Activated CD8-positive, alpha-beta memory T cell treated with anti-CD3 and anti-CD28 coated beads, Interleukin-2, amount 50 U/mL, for 1 hour (primary cell): ENCODE data around the gene ZKSCAN8.

Source experiments
- DNase-seq: peaks from one replicate; pipeline ENCODE4 v3.0.0-alpha.2; 2020; ENCODE audit errors: extremely low read depth

ZKSCAN8 gene

DNA sequence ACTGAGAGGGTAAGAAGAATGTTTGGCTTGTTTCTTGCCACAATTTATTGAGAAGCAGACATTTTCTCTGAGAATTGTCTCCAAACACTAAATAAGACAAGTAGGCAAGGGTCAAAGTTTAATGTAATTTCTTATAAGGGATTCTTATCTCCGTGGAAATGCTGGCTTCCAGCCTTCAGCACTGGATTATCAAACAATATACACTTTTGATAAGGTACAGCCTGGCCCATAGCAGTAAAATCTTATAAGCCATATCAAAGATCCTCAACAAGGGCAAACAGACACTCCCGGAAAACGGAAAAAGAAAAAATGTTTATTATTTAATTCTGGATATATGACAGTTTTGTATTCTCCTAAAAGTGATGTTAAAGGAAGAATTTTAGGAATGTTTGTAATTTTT, 64.8 kb downstream of the ZKSCAN8 start:
- DNase-seq = no peak

- no peak for DNase-seq
Observed at GRCh38 chr6:28206928-28207509, 65.3 kb downstream of the ZKSCAN8 start.

DNA sequence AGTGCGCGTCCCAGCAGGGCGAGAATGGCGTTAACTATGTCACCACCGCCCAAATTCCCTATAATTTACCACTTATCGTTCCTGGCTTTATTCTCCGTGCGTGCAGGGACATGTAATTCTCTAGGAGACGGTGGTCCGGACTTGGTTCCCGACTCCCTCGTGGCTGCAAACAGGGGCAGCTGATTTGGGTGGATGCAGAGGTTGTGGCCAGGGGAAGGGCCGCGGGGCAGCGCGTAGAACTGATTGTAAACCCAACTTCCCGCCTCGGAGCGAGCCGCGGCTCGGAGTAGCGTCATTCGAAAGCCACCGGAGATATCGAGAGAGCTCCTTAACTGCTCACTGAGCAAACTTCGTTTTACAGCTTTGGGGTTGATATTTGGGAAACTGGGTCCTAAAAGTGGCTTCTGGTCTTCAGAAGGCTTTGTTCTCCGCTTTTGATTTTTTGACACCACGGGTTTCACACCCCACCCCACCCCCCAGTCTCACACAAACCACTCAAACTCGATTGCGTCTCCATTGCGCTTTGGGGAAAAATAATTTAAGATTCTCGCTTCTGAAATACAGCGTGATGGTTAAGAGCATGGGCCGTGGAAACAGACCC, 65.9 kb downstream of the ZKSCAN8 start:
- no peak for DNase-seq

DNA sequence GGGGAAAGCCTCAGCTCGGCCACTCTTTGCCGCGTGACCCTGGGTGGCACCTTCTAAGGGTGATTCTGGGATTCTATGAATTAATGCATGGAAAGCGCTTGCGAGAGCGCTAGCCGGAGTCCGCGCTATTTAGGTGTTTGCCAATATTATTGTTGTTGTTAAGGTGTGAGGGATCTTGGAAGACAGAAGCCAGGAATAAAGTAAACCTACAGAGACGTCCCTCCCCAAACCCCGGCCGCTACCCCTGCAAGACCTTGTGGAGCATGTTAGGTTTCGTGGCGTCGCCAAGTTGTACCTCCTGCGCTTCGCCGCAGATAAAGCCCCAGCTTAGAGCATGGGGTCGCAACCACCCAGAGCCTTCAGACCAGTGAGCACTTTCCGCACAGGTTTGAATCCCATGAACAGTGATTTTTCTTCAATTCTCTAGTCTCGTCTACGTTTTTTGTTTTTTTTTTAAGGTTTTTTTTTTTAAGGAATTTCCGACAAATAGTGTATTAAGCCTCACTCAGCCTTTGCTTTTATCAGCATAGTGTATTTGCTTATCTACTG, 66.5 kb downstream of the ZKSCAN8 start:
- no peak for DNase-seq
